Spinal cord (tissue), 10 donors: Measurements from ENCODE around the gene SLC26A9. TPM values are rescaled to one million over a fixed set of nuclear protein-coding genes. Genes with fewer than 3 reads are reported as not detected.

Experiments used
- DNase-seq, 6 donors: peaks; one replicate each; pipeline versions ENCODE4 v3.0.0 to v3.0.0-alpha.2; 2013 to 2015; ENCODE audit warnings: low spot score in 6 of 6, low read depth in 4 of 6
- H3K27ac ChIP-seq: one replicate; pipeline ENCODE4 v1.5.1; 2013; ENCODE audit warnings: low read depth, low read length, control low read depth
- H3K27me3 ChIP-seq: one replicate; pipeline ENCODE4 v1.6.1; 2013; ENCODE audit warnings: low read length; ENCODE audit not compliant: control insufficient read depth, insufficient read depth
- H3K36me3 ChIP-seq: one replicate; pipeline ENCODE4 v1.6.1; 2013; ENCODE audit warnings: low read length; ENCODE audit not compliant: control insufficient read depth, insufficient read depth
- H3K4me1 ChIP-seq: one replicate; pipeline ENCODE4 v1.6.1; 2013; ENCODE audit warnings: low read length; ENCODE audit not compliant: control insufficient read depth, insufficient read depth
- H3K4me3 ChIP-seq: one replicate; pipeline ENCODE4 v1.5.1; 2013; ENCODE audit warnings: low read depth, low read length, control low read depth
- H3K9me3 ChIP-seq: one replicate; pipeline ENCODE4 v1.6.1; 2013; ENCODE audit warnings: low read length; ENCODE audit not compliant: control insufficient read depth, insufficient read depth
- WGBS: methylation state at CpG from one replicate; pipeline ENCODE4 v1.1.5; 2013; ENCODE audit warnings: missing lambda C conversion rate; ENCODE audit not compliant: insufficient coverage; 5-methylcytosine and 5-hydroxymethylcytosine counted together
- polyA plus RNA-seq, 2 donors: library from polyadenylated mRNA; unstranded; fragments of 120-200 nt; gene quantifications; one replicate each; pipeline ENCODE4 v1.2.1, GENCODE V29; 2013; ENCODE audit not compliant: insufficient read length in 2 of 2
- total RNA-seq, 2 donors: library from RNA; depleted of rRNA in 1 of 2; stranded (reverse); fragments of 120-200 nt in 1 of 2; fragments of >200 nt in 1 of 2; gene quantifications; one replicate each; pipeline versions ENCODE4 v1.2.3 to v1.2.4, GENCODE V29; 2013 to 2014
- donor health status: healthy.

Gene SLC26A9
- total and polyA plus RNA-seq, 4 donors, result 0.06 to 0.30 (median 0.25) TPM

DNA sequence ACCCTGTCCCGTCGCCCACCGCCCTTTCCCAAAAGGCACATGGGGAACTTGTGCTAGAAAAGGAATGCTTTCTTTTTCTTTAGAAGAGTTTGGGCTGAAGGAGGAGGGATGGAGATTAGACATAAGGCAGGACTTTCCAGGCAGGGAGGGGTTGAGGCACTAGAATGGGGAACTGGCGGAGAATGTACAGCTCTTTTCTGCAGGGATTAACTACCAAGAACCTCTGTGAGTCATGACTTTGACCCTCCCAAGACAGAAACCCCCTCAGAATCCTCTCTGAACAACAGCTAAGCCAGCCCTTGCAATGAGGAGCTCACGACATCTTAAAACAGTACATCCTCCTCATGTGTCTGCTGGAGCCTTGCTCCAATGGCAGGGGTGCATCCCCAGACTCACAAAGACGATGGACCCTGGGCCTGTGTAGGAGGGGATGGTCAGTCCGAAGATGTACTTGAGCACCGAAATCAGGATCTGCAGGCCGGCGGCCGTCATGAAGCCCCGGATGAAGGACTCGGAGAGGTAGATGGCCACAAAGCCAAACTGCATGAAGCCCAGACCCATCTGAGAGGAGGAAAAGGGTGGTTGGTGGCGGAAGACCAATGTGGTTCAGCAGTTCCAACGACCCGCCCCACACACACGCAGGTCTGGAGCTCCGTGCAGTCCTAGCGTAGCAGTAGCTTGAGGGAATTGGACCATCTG, 13.6 kb downstream of the SLC26A9 start:
- H3K27me3 ChIP-seq, result no peaks in the 10 kb centered on the region
- no peak overlapping the region for H3K27ac ChIP-seq
- H3K9me3 ChIP-seq, result no peaks in the 10 kb centered on the region
- no peaks in the 10 kb centered on the region for H3K36me3 ChIP-seq
- 98% methylated on average over 16 of the region's 19 CpGs for WGBS
- peaks cover 31% of the 10 kb centered on the region for H3K4me1 ChIP-seq
- H3K4me3 ChIP-seq, result no peak overlapping the region
- no peak for DNase-seq

DNA sequence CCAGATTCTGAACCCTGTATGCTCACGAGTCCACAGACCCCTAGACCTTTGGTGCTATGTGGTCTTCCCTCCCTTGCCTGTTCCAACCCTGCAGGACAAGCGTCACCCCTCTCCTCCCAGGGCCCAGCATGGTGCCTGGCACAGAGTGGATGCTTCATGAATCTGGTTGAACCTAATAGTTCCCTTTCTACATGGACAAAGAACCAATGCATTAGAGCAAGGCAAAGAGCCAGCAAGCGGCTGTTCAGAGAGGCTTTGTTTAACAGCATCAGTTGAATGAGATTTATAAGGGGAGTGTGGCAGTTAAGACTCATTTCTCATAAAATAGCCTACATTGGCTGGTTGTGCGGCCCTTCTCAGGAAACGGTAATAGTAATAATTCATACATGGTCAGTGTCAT, 14.9 kb downstream of the SLC26A9 start:
- 54% methylated on average over 3 of the region's 5 CpGs for WGBS
- no peaks in the 10 kb centered on the region for H3K9me3 ChIP-seq
- H3K27ac ChIP-seq, result peak overlapping the region; percentile 6
- H3K36me3 ChIP-seq, result no peaks in the 10 kb centered on the region
- H3K4me3 ChIP-seq, result no peak overlapping the region
- H3K4me1 ChIP-seq, result peaks cover 24% of the 10 kb centered on the region
- peak in 3 of 6 donors; percentile 45 to 82 (median 80) for DNase-seq
- no peaks in the 10 kb centered on the region for H3K27me3 ChIP-seq

DNA sequence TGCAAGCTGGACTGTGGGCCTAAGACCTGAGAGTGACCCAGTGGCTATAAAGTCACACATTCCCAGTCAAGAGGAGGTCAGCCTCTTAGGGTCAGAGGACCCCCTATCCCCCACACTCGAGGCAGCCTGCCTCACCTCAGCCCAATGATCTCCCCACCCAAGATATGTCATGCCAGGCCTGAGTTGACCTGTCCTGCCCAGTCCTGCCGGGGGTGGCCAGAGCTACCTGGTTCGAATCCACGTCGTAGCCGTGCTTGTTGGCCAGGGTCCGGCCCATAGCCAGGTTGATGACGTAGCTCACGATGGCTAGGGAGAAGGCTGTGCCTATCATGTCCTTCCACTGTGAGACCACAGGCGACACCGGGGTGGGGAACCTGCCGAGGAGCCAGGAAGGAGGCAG, 15.6 kb downstream of the SLC26A9 start:
- Histone ChIP-seq H3K9me3 (no peaks in the 10 kb centered on the region), H3K27ac (no peak overlapping the region), H3K4me3 (no peak overlapping the region), H3K27me3 (no peaks in the 10 kb centered on the region), H3K4me1 (peaks cover 24% of the 10 kb centered on the region), H3K36me3 (no peaks in the 10 kb centered on the region)
- DNase-seq, result no peak
- WGBS, result 95% methylated on average over 11 of the region's 12 CpGs

DNA sequence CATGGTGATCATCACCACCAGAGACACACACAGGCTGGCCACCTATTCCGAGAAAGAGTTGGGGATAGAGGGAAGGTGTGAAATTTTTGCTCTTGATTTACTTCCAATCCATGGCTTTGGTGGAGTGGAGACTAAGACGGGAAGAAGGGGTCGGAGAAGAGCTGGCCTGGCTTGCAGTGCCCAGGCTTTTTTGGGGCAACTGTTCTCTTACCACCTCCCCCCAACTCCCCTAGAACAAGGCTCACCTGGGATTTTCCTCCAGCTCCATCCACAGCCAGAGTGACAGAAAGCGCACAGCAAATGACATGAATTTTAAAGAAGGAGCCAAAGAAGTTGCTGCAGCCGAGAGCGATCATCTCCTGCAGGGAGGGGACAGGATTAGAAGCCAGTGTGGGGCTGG, 16.0 kb downstream of the SLC26A9 start:
- no peak overlapping the region for H3K27ac ChIP-seq
- 95% methylated on average over 2 of the region's 6 CpGs for WGBS
- H3K4me1 ChIP-seq, result peaks cover 24% of the 10 kb centered on the region

DNA sequence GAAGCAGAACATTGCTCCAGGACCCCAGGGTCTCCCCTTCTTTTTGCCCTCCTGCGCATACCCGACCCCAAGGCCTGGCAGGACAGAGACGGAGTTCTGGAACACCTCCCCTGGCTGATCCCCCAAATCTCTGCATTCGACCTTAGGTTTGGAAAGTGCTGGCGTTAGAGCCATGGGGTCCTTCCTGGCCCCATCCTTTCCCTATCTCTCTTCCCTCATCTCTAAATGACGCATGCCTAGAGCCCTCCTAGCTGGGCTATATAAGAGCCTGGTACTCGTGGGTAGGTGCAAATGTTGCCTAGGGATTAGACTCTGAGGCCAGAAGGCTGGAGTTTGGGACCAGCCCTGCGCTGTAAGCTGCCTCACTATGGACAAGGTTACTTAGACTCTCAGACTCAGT, 16.6 kb downstream of the SLC26A9 start:
- Histone ChIP-seq H3K4me3 (no peak overlapping the region), H3K27ac (no peak overlapping the region), H3K36me3 (no peaks in the 10 kb centered on the region), H3K27me3 (no peaks in the 10 kb centered on the region), H3K9me3 (no peaks in the 10 kb centered on the region), H3K4me1 (peaks cover 24% of the 10 kb centered on the region)
- 93% methylated on average over 5 of the region's 8 CpGs for WGBS
- no peak for DNase-seq

More for the DNA sequence above, 16.0 kb downstream of the SLC26A9 start:
- Histone ChIP-seq H3K27me3 (no peaks in the 10 kb centered on the region), H3K36me3 (no peaks in the 10 kb centered on the region), H3K4me3 (no peak overlapping the region), H3K9me3 (no peaks in the 10 kb centered on the region)
- DNase-seq, result no peak

DNA sequence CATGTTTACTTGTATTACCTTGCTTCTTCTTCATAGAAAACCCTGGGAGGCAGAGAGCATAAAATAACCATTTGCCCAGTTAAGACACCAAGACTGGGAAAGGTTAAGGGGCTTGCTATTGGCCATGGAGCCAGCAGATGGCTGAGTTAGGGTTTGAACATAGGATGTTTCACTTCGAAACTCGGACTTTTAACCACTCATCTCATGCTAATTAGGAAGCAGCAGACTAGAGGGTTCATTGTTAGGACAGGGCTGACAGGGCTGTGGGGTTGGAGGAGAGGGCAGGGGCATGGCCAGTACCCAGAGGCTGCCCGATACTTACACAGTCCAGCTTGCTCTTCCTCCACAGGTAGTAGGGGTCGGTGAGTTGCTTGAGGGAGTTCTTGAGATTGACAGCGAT, 17.0 kb downstream of the SLC26A9 start:
- Histone ChIP-seq H3K27ac (no peak overlapping the region), H3K9me3 (no peaks in the 10 kb centered on the region), H3K4me3 (no peak overlapping the region), H3K4me1 (peaks cover 27% of the 10 kb centered on the region), H3K36me3 (no peaks in the 10 kb centered on the region), H3K27me3 (no peaks in the 10 kb centered on the region)
- DNase-seq, result no peak
- WGBS, result 90% methylated on average over 2 of the region's 5 CpGs

DNA sequence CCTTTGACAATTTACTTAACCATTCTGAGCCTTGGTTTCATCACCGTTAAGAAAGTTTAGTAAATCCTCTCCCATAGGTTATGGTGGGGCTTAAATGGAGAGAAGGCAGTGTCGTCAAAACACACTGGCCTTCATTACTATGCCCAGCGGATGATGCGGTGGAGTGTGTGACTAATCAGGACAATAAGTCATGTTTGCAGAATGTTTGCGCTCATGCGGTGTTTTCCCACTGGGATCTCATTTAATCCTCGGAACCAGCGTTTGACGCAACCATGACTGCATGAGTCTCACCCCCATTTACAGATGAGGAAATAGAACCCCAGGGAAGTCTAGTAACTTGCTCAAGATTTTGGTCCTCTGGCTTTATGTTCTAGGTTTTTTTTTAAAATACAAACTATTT, 17.5 kb downstream of the SLC26A9 start:
- peaks cover 32% of the 10 kb centered on the region for H3K4me1 ChIP-seq

DNA sequence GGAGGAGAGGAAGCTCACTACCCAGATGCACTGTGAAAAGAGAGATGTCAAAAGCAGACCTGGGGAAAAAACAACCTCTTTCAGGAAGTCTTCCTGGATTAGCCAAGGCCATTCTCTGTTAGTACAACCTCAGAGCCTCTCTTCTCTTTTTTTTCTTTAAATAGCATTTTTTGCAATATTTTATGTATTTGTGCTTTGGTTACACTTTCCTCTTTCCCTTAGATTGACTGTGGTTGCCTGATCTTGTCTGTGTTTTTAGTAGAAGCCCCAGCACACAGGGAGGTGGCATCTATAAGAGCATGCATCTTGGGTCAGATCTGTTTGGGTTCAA, 18.8 kb downstream of the SLC26A9 start:
- H3K36me3 ChIP-seq, result no peaks in the 10 kb centered on the region
- peaks cover 42% of the 10 kb centered on the region for H3K4me1 ChIP-seq
- no peak for DNase-seq
- H3K27ac ChIP-seq, result no peak overlapping the region
- no peaks in the 10 kb centered on the region for H3K9me3 ChIP-seq
- no peak overlapping the region for H3K4me3 ChIP-seq
- no peaks in the 10 kb centered on the region for H3K27me3 ChIP-seq

More for the DNA sequence above, 17.5 kb downstream of the SLC26A9 start:
- Histone ChIP-seq H3K4me3 (no peak overlapping the region), H3K27ac (no peak overlapping the region), H3K36me3 (no peaks in the 10 kb centered on the region), H3K27me3 (no peaks in the 10 kb centered on the region), H3K9me3 (no peaks in the 10 kb centered on the region)
- peak in 1 of 6 donors; percentile 52 for DNase-seq
- WGBS, result 51% methylated on average over 3 of the region's 9 CpGs

DNA sequence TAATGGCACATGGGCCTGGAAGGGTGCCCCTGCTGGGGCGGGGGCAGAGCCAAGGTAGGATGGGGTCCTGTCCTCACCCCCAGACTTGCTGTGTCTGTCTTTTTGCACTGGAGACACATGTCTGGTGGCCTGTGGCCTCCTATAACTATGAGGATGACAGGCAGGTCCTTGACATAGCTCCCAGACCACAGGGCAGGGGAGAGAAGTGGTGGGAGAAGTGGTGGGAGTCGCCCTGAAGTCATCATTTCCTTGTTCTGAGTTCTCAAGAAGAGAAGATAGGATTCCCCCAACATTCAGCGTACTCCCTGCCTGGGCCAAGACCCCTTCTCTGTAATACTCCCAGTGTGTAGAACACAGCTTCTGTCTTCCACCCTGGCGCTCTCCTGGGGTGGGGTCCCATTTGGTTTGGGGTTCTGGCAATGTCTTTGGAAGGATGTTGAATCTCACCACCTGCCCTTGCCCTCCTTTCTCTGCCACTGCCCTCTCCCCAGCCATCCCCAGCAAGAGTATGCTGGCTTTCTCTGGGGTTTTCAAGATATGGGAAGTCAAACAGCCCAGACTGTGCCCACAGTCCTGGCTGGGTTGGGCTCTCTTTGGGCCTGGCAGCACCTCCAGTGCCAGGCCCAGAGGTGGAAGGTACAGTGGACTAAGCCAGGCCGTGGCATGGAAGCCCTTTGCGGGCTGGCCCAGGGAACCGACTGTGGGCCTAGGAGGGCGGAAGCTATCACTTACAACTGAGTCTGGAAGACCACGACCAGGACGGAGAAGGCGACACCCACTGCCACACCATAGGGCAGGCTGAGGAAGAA, 19.4 kb downstream of the SLC26A9 start:
- Histone ChIP-seq H3K27ac (no peak overlapping the region), H3K36me3 (no peaks in the 10 kb centered on the region), H3K4me3 (no peak overlapping the region), H3K9me3 (no peaks in the 10 kb centered on the region), H3K27me3 (no peaks in the 10 kb centered on the region), H3K4me1 (peaks cover 38% of the 10 kb centered on the region)
- 95% methylated on average over 8 of the region's 11 CpGs for WGBS
- DNase-seq, result no peak

DNA sequence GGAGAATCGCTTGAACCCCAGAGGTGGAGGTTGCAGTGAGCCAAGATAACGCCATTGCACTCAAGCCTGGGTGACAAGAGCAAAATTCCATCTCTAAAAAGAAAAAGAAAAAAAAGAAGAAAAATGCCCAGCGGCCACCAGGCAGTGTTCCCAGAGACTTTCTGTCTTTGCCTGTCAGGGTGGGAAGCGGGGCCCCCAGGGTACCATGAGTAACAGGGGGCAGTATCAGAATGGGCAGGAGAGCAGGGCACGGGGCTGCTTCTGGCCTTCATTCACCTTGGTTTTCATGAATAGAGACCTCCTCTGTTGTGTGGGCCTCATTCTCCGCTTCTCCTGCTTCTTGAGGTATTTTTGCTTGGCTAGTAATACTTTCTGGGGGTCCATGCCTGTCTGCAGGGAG, 20.4 kb downstream of the SLC26A9 start:
- 100% methylated on average over 5 of the region's 6 CpGs for WGBS

More for the DNA sequence above, 20.4 kb downstream of the SLC26A9 start:
- H3K36me3 ChIP-seq, result no peaks in the 10 kb centered on the region
- no peak overlapping the region for H3K27ac ChIP-seq
- H3K27me3 ChIP-seq, result no peaks in the 10 kb centered on the region
- H3K4me1 ChIP-seq, result peaks cover 31% of the 10 kb centered on the region
- no peak for DNase-seq
- no peak overlapping the region for H3K4me3 ChIP-seq
- H3K9me3 ChIP-seq, result no peaks in the 10 kb centered on the region
